Astrocyte of the cerebellum (primary cell): ENCODE results near the gene APOBEC3G.
"Not testable (repeated sequence)": the region's sequence is repeated elsewhere in the genome, so short reads cannot be mapped to it uniquely, and the experiment has no call there.

Experiments used
- DNase-seq: peaks from one replicate; pipeline ENCODE4 v3.0.0-alpha.2; 2011; ENCODE audit warnings: low read depth
- H3K4me3 ChIP-seq: 2 replicates; pipeline ENCODE4 v1.5.1; 2011; ENCODE audit warnings: mild to moderate bottlenecking, low read depth, low read length, moderate library complexity
- CTCF ChIP-seq: IDR thresholded peaks from 2 replicates; pipeline ENCODE4 v1.5.1; 2012; ENCODE audit warnings: low read length, low read depth, moderate library complexity, mild to moderate bottlenecking; ENCODE audit errors: missing control alignments
- in situ Hi-C: cut with HindIII; loops from 2 replicates; pipeline ENCODE4 v1.10.0; 2017; ENCODE audit warnings: low sequenced_read_pairs

Gene APOBEC3G

DNA sequence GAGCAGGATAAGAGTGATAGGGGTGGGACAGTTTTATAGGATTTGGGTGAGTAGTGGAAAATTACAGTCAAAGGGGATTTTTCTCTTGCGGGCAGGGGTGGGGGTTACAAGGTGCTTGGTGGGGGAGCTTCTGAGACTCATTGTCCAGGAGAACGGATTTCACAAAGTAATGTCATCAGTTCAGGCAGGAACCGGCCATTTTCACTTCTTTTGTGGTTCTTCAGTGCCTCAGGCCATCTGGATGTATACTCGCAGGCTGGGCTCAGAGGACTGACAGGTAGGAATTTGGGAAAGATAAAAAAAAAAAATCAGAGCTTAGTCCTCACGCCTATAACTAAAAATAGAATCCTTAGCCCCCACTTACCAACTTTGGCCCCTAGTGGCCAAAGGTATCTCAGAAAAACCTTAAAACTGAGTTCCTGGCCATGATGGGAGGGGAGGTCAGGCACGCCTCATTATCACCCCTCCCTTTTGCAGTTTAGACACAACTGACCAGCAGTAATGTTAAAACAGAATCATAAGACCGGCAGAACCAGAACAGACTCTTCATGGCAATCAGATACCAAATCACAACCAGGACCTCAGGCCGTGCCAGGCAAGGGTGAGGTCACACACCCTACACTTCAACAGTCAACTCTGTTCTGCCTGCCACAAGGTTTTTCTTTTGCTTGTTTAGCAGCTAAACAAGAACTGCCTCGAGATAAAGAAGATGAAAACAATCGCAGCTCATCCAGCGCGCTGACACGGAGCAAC lies 8.9 kb upstream of the APOBEC3G start:
- in situ Hi-C loops, result no loop called here
- no peak overlapping the region for H3K4me3 ChIP-seq
- no peak for TF ChIP-seq CTCF
- DNase-seq, result no peak

DNA sequence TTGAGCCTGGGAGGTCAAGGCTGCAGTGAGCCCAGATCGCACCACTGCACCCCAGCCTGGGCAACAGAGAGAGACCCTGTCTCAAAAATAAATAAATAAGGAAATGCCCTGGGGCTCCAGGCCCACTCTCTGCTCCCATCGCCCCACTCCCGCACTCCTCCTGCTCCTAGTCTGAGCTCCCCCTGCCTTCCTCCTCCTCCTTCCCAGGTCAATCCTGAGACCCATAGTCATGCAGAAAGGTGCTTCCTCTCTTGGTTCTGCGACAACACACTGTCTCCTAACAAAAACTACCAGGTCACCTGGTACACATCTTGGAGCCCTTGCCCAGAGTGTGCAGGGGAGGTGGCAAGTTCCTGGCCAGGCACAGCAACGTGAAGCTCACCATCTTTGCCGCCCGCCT lies 6.9 kb upstream of the APOBEC3G start:
- TF ChIP-seq CTCF, result no peak
- no peak overlapping the region for H3K4me3 ChIP-seq
- in situ Hi-C loops, result no loop called here
- no peak for DNase-seq

GRCh38 chr22:39072581-39072981 lies 4.5 kb upstream of the APOBEC3G start:
- in situ Hi-C loops, DNase-seq, H3K4me3 ChIP-seq: not testable (repeated sequence)

GRCh38 chr22:39073981-39074380 lies 3.1 kb upstream of the APOBEC3G start:
- no peak for DNase-seq
- in situ Hi-C loops, result no loop called here
- TF ChIP-seq CTCF, result no peak
- H3K4me3 ChIP-seq, result no peak overlapping the region

DNA sequence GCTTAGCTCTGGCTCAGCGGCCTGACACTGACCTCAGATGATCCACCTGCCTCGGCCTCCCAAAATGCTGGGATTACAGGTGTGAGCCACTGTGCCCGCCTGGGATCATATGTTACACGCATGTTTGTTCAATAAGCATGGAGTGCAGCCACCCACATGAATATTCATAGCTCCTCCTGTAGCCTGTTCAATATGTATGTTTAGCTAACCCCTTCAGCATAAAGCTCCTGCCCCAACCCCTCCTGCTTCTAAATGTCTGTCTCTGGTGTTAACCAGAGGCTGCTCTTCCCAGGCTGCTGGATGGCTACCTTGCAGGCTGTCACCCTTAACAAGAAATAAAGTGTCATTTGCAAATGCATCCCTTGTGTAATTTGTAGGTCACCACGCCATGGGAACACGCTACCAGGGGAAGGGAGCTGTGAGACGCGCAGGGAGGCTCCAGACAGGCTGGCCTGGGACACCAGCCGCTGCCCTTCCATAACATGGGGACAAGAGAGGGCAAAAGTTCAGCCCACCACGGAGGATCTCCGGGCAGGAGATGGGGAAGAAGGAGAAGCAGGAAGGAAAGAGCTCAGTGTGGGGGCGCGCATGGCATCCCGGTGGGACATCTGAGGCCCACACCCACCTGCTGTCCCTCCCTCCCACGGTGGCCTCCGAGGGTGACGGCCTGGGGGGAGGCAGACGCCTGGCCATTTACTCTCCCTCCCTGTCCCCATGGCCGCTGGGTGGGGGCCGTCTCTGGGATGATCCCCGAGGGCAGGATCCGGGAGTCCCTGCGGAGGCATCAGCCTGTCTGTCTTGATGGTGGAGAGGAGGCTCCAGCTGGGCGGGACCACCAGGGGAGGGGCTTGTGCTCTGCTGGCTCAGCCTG lies 685 bp upstream of the APOBEC3G start:
- DNase-seq, in situ Hi-C loops, H3K4me3 ChIP-seq: not testable (repeated sequence)

GRCh38 chr22:39077912-39078311 lies 837 bp downstream of the APOBEC3G start:
- H3K4me3 ChIP-seq, result not testable (repeated sequence)

DNA sequence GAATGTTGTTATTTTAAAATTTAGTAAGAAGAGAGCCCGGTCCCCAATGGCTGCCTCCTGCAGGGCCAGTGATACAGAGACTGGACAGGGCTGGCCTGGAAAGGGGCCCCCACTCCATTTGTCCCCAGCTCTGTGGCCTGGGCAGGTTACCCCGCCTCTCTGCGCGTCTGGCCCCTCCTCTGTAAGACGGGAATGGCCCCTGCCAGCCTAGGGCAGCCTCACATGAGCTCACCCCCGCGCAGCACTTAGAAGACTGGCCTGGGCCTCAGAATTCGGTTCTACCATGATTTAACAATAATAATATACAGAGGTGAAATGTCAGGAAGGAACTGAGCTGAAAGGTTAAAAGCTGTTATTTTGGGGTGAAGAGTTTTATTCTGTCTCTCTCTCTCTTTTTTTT lies 1.3 kb downstream of the APOBEC3G start:
- no peak for TF ChIP-seq CTCF
- no peak for DNase-seq
- in situ Hi-C loops, result no loop called here
- H3K4me3 ChIP-seq, result no peak overlapping the region

More at GRCh38 chr22:39077912-39078311, 837 bp downstream of the APOBEC3G start:
- in situ Hi-C loops, DNase-seq: not testable (repeated sequence)

GRCh38 chr22:39079054-39079637 lies 2.1 kb downstream of the APOBEC3G start:
- DNase-seq, in situ Hi-C loops, H3K4me3 ChIP-seq: not testable (repeated sequence)
